HG03571 (cell line): Measurements from ENCODE around the gene EIF4E2.
"Not testable (repeated sequence)": the region's sequence is repeated elsewhere in the genome, so short reads cannot be mapped to it uniquely, and the experiment has no call there.

Source experiments
- ATAC-seq: cut with Tn5 transposase; IDR thresholded peaks from one replicate; pipeline ENCODE4 v1.9.1; 2021; ENCODE audit not compliant: unreplicated experiment

EIF4E2 gene

GRCh38 chr2:232562515-232563151, 12.1 kb downstream of the EIF4E2 start:
- ATAC-seq, result no peak

GRCh38 chr2:232563580-232563979, 13.1 kb downstream of the EIF4E2 start:
- no peak for ATAC-seq

GRCh38 chr2:232567721-232568120, 17.2 kb downstream of the EIF4E2 start:
- ATAC-seq, result no peak

GRCh38 chr2:232568161-232568560, 17.7 kb downstream of the EIF4E2 start:
- no peak for ATAC-seq

GRCh38 chr2:232569541-232569940, 19.1 kb downstream of the EIF4E2 start:
- no peak for ATAC-seq

- not testable (repeated sequence) for ATAC-seq
These were observed 20.0 kb downstream of the EIF4E2 start for GRCh38 chr2:232570481-232570880.

- no peak for ATAC-seq
These were observed 20.6 kb downstream of the EIF4E2 start for GRCh38 chr2:232571026-232571474.

GRCh38 chr2:232573042-232573441, 22.6 kb downstream of the EIF4E2 start:
- ATAC-seq, result no peak

GRCh38 chr2:232573771-232574435, 23.4 kb downstream of the EIF4E2 start:
- ATAC-seq, result no peak

- ATAC-seq, result no peak
These were observed 24.4 kb downstream of the EIF4E2 start for GRCh38 chr2:232574674-232575403.

GRCh38 chr2:232575404-232575746, 24.9 kb downstream of the EIF4E2 start:
- no peak for ATAC-seq

GRCh38 chr2:232576995-232577394, 26.5 kb downstream of the EIF4E2 start:
- no peak for ATAC-seq

- ATAC-seq, result no peak
These were observed 27.4 kb downstream of the EIF4E2 start for GRCh38 chr2:232577841-232578240.

- ATAC-seq, result no peak
These were observed 28.1 kb downstream of the EIF4E2 start for GRCh38 chr2:232578626-232579025.

GRCh38 chr2:232580648-232580981, 30.1 kb downstream of the EIF4E2 start:
- ATAC-seq, result no peak

- ATAC-seq, result no peak
These were observed 31.2 kb downstream of the EIF4E2 start for GRCh38 chr2:232581725-232582124.

- ATAC-seq, result no peak
These were observed 33.7 kb downstream of the EIF4E2 start for GRCh38 chr2:232584238-232584637.

GRCh38 chr2:232586943-232587505, 36.5 kb downstream of the EIF4E2 start:
- ATAC-seq, result no peak

- ATAC-seq, result no peak
These were observed 37.0 kb downstream of the EIF4E2 start for GRCh38 chr2:232587512-232587911.

GRCh38 chr2:232588031-232588430, 37.5 kb downstream of the EIF4E2 start:
- ATAC-seq, result no peak

- ATAC-seq, result no peak
These were observed 38.4 kb downstream of the EIF4E2 start for GRCh38 chr2:232588680-232589585.
